ENCODE measurements around the gene LRBA.
"Not testable (repeated sequence)": the region's sequence is repeated elsewhere in the genome, so short reads cannot be mapped to it uniquely, and the experiment has no call there.

LRBA gene

GRCh38 chr4:150510176-150510865 lies 504.8 kb downstream of the LRBA start:
- no peak overlapping the region for H2BK12ac ChIP-seq (ENCODE audit: low read length)
- no peaks in the 10 kb centered on the region for H3K9me3 ChIP-seq (replicated peaks in 1 of 2; ENCODE audit: control insufficient read depth in 2 of 2, insufficient read depth in 1 of 2, low read depth in 1 of 2, low read length in 2 of 2)
- no peaks in the 10 kb centered on the region for H3K27me3 ChIP-seq (ENCODE audit: control insufficient read depth in 3 of 3, insufficient read depth in 3 of 3, low read depth in 1 of 3, low read length in 3 of 3)
- peak; percentile 9 for DNase-seq (ENCODE audit: low spot score)
- no peak overlapping the region for H3K14ac ChIP-seq (ENCODE audit: low read length)
- H3K27ac ChIP-seq (replicated peaks; ENCODE audit: low read length): no peak overlapping the region
- no peak overlapping the region for H2AK5ac ChIP-seq (ENCODE audit: low read depth, low read length)
- peaks cover 0 to 3% of the 10 kb centered on the region in 2 donors for H3K4me1 ChIP-seq (ENCODE audit: control insufficient read depth in 2 of 2, insufficient read depth in 1 of 2, low read depth in 1 of 2, low read length in 2 of 2)
- H3K9ac ChIP-seq (ENCODE audit: low read depth, low read length, poor library complexity): no peak overlapping the region
- H3K23ac ChIP-seq (ENCODE audit: low read depth, low read length, poor library complexity): no peak overlapping the region
- H2BK120ac ChIP-seq (ENCODE audit: low read depth, low read length): no peak overlapping the region
- H2BK15ac ChIP-seq (ENCODE audit: low read length): no peak overlapping the region
- no peak overlapping the region for H2AFZ ChIP-seq (ENCODE audit: low read length)
- H2BK5ac ChIP-seq (ENCODE audit: low read length): no peak overlapping the region
- no peak overlapping the region for H3K4ac ChIP-seq (ENCODE audit: low read length)
- no peak overlapping the region for H4K8ac ChIP-seq (ENCODE audit: low read depth, low read length)
- no peaks in the 10 kb centered on the region for H3K79me1 ChIP-seq (ENCODE audit: low read depth, low read length)
- H3K36me3 ChIP-seq (replicated peaks in 1 of 2; ENCODE audit: control insufficient read depth in 2 of 2, insufficient read depth in 2 of 2, low read length in 2 of 2): no peaks in the 10 kb centered on the region
- H3K4me2 ChIP-seq (ENCODE audit: insufficient read depth, low read length, poor library complexity, severe bottlenecking): no peak overlapping the region
- H3K4me3 ChIP-seq (ENCODE audit: low read length in 2 of 2): no peak overlapping the region
- H3K18ac ChIP-seq (ENCODE audit: low read length): no peak overlapping the region
- WGBS, 2 donors (ENCODE audit: extremely low coverage in 2 of 2, insufficient read length in 2 of 2, insufficient replicate concordance in 1 of 2): no CpG with 5 or more reads among the region's 6 CpGs
- H4K91ac ChIP-seq (ENCODE audit: low read depth, low read length, poor library complexity): no peak overlapping the region

- H3K23ac ChIP-seq (ENCODE audit: low read depth, low read length, poor library complexity); H3K4ac ChIP-seq (ENCODE audit: low read length); H3K27me3 ChIP-seq (ENCODE audit: control insufficient read depth in 3 of 3, insufficient read depth in 3 of 3, low read depth in 1 of 3, low read length in 3 of 3); H3K4me1 ChIP-seq (ENCODE audit: control insufficient read depth in 2 of 2, insufficient read depth in 1 of 2, low read depth in 1 of 2, low read length in 2 of 2); H4K8ac ChIP-seq (ENCODE audit: low read depth, low read length); H3K79me1 ChIP-seq (ENCODE audit: low read depth, low read length); H2AK5ac ChIP-seq (ENCODE audit: low read depth, low read length); H2BK12ac ChIP-seq (ENCODE audit: low read length); H2BK120ac ChIP-seq (ENCODE audit: low read depth, low read length); H3K27ac ChIP-seq (replicated peaks; ENCODE audit: low read length); H4K91ac ChIP-seq (ENCODE audit: low read depth, low read length, poor library complexity); H3K4me3 ChIP-seq (ENCODE audit: low read length in 2 of 2); H3K4me2 ChIP-seq (ENCODE audit: insufficient read depth, low read length, poor library complexity, severe bottlenecking); H3K9ac ChIP-seq (ENCODE audit: low read depth, low read length, poor library complexity); H3K36me3 ChIP-seq (replicated peaks in 1 of 2; ENCODE audit: control insufficient read depth in 2 of 2, insufficient read depth in 2 of 2, low read length in 2 of 2); H2AFZ ChIP-seq (ENCODE audit: low read length); H3K18ac ChIP-seq (ENCODE audit: low read length); H3K9me3 ChIP-seq (replicated peaks in 1 of 2; ENCODE audit: control insufficient read depth in 2 of 2, insufficient read depth in 1 of 2, low read depth in 1 of 2, low read length in 2 of 2); H3K14ac ChIP-seq (ENCODE audit: low read length); H2BK15ac ChIP-seq (ENCODE audit: low read length); H2BK5ac ChIP-seq (ENCODE audit: low read length); DNase-seq (ENCODE audit: low spot score): not testable (repeated sequence)
- no CpG with 5 or more reads among the region's 3 CpGs for WGBS, 2 donors (ENCODE audit: extremely low coverage in 2 of 2, insufficient read length in 2 of 2, insufficient replicate concordance in 1 of 2)
Observed at GRCh38 chr4:150507656-150508055, 507.4 kb downstream of the LRBA start.

GRCh38 chr4:150501983-150502382 lies 513.1 kb downstream of the LRBA start:
- Histone ChIP-seq H3K27me3 (ENCODE audit: control insufficient read depth in 3 of 3, insufficient read depth in 3 of 3, low read depth in 1 of 3, low read length in 3 of 3) (no peaks in the 10 kb centered on the region), H3K14ac (ENCODE audit: low read length) (no peak overlapping the region), H2BK15ac (ENCODE audit: low read length) (no peak overlapping the region), H3K9me3 (replicated peaks in 1 of 2; ENCODE audit: control insufficient read depth in 2 of 2, insufficient read depth in 1 of 2, low read depth in 1 of 2, low read length in 2 of 2) (peaks cover 0 to 2% of the 10 kb centered on the region in 2 donors), H3K36me3 (replicated peaks in 1 of 2; ENCODE audit: control insufficient read depth in 2 of 2, insufficient read depth in 2 of 2, low read length in 2 of 2) (no peaks in the 10 kb centered on the region), H3K9ac (ENCODE audit: low read depth, low read length, poor library complexity) (no peak overlapping the region), H3K18ac (ENCODE audit: low read length) (no peak overlapping the region), H2AFZ (ENCODE audit: low read length) (no peak overlapping the region), H3K4me2 (ENCODE audit: insufficient read depth, low read length, poor library complexity, severe bottlenecking) (no peak overlapping the region), H3K23ac (ENCODE audit: low read depth, low read length, poor library complexity) (no peak overlapping the region), H2AK5ac (ENCODE audit: low read depth, low read length) (no peak overlapping the region), H2BK5ac (ENCODE audit: low read length) (no peak overlapping the region), H3K4me3 (ENCODE audit: low read length in 2 of 2) (no peak overlapping the region), H2BK120ac (ENCODE audit: low read depth, low read length) (no peak overlapping the region), H4K8ac (ENCODE audit: low read depth, low read length) (no peak overlapping the region), H2BK12ac (ENCODE audit: low read length) (no peak overlapping the region), H4K91ac (ENCODE audit: low read depth, low read length, poor library complexity) (no peak overlapping the region), H3K79me1 (ENCODE audit: low read depth, low read length) (peaks cover 3% of the 10 kb centered on the region), H3K27ac (replicated peaks; ENCODE audit: low read length) (no peak overlapping the region), H3K4me1 (ENCODE audit: control insufficient read depth in 2 of 2, insufficient read depth in 1 of 2, low read depth in 1 of 2, low read length in 2 of 2) (no peaks in the 10 kb centered on the region), H3K4ac (ENCODE audit: low read length) (no peak overlapping the region)
- DNase-seq (ENCODE audit: low spot score): no peak

- H3K27me3 ChIP-seq (ENCODE audit: control insufficient read depth in 3 of 3, insufficient read depth in 3 of 3, low read depth in 1 of 3, low read length in 3 of 3): no peaks in the 10 kb centered on the region
- no peak overlapping the region for H3K27ac ChIP-seq (replicated peaks; ENCODE audit: low read length)
- no peak overlapping the region for H3K4me3 ChIP-seq (ENCODE audit: low read length in 2 of 2)
- DNase-seq (ENCODE audit: low spot score): no peak
- WGBS, 2 donors (ENCODE audit: extremely low coverage in 2 of 2, insufficient read length in 2 of 2, insufficient replicate concordance in 1 of 2): no CpG with 5 or more reads among the region's 6 CpGs
- no peak overlapping the region for H3K4ac ChIP-seq (ENCODE audit: low read length)
- H3K36me3 ChIP-seq (replicated peaks in 1 of 2; ENCODE audit: control insufficient read depth in 2 of 2, insufficient read depth in 2 of 2, low read length in 2 of 2): no peaks in the 10 kb centered on the region
- peaks cover 3% of the 10 kb centered on the region for H3K79me1 ChIP-seq (ENCODE audit: low read depth, low read length)
- H3K9ac ChIP-seq (ENCODE audit: low read depth, low read length, poor library complexity): no peak overlapping the region
- no peak overlapping the region for H3K23ac ChIP-seq (ENCODE audit: low read depth, low read length, poor library complexity)
- no peak overlapping the region for H3K14ac ChIP-seq (ENCODE audit: low read length)
- no peak overlapping the region for H2BK5ac ChIP-seq (ENCODE audit: low read length)
- H3K18ac ChIP-seq (ENCODE audit: low read length): no peak overlapping the region
- H3K9me3 ChIP-seq (replicated peaks in 1 of 2; ENCODE audit: control insufficient read depth in 2 of 2, insufficient read depth in 1 of 2, low read depth in 1 of 2, low read length in 2 of 2): peaks cover 0 to 2% of the 10 kb centered on the region in 2 donors
- H3K4me2 ChIP-seq (ENCODE audit: insufficient read depth, low read length, poor library complexity, severe bottlenecking): no peak overlapping the region
- no peak overlapping the region for H4K8ac ChIP-seq (ENCODE audit: low read depth, low read length)
- no peak overlapping the region for H2BK120ac ChIP-seq (ENCODE audit: low read depth, low read length)
- no peak overlapping the region for H2AK5ac ChIP-seq (ENCODE audit: low read depth, low read length)
- H4K91ac ChIP-seq (ENCODE audit: low read depth, low read length, poor library complexity): no peak overlapping the region
- no peak overlapping the region for H2AFZ ChIP-seq (ENCODE audit: low read length)
- H2BK15ac ChIP-seq (ENCODE audit: low read length): no peak overlapping the region
- no peak overlapping the region for H2BK12ac ChIP-seq (ENCODE audit: low read length)
- no peaks in the 10 kb centered on the region for H3K4me1 ChIP-seq (ENCODE audit: control insufficient read depth in 2 of 2, insufficient read depth in 1 of 2, low read depth in 1 of 2, low read length in 2 of 2)
Observed at GRCh38 chr4:150501009-150501727, 513.9 kb downstream of the LRBA start.
